HL-60 (cell line): ENCODE data around the gene CTSH.

ENCODE experiments used
- DNase-seq, 2 experiments: peaks; one replicate each; pipeline ENCODE4 v3.0.0-alpha.2; 2010 to 2020; ENCODE audit warnings: low read depth in 1 of 2, low spot score in 1 of 2
- H3K27ac ChIP-seq: fragments of 250-450 bp; sonication (Bioruptor Pico); replicated peaks from 2 replicates; pipeline ENCODE4 v1.5.1; 2020; ENCODE audit warnings: mild to moderate bottlenecking, moderate library complexity
- H3K27me3 ChIP-seq: fragments of 250-450 bp; sonication (Bioruptor Pico); 2 replicates; pipeline ENCODE4 v1.5.1; 2021; ENCODE audit warnings: mild to moderate bottlenecking, moderate library complexity; ENCODE audit not compliant: insufficient read depth, poor library complexity, severe bottlenecking
- H3K4me3 ChIP-seq: replicated peaks from 2 replicates; pipeline ENCODE4 v1.5.1; 2011; ENCODE audit warnings: mild to moderate bottlenecking, control low read depth, low read length; ENCODE audit not compliant: insufficient read depth
- GABPA ChIP-seq: IDR thresholded peaks from 2 replicates; pipeline ENCODE4 v1.6.1; 2012; ENCODE audit warnings: low read depth
- POLR2AphosphoS5 ChIP-seq: IDR thresholded peaks from 2 replicates; pipeline ENCODE4 v1.6.1; 2012; ENCODE audit warnings: low read depth
- SPI1 ChIP-seq: IDR thresholded peaks from 2 replicates; pipeline ENCODE4 v1.6.1; 2012; ENCODE audit warnings: low read depth, mild to moderate bottlenecking, borderline replicate concordance
- long read RNA-seq: library from polyadenylated mRNA; unstranded; transcript quantifications from one replicate; pipeline ENCODE4 v2.0.0, GENCODE V29; 2020
- TF ChIP-seq, protein P1 (sequence below): IDR thresholded peaks from one replicate; pipeline ENCODE4 v1.5.1; 2011; ENCODE audit warnings: low read length, control low read depth, inconsistent platforms; ENCODE audit not compliant: insufficient read depth
- TF ChIP-seq, protein P2 (sequence below): IDR thresholded peaks from 2 replicates; pipeline ENCODE4 v1.6.1; 2012; ENCODE audit warnings: low read depth; ENCODE audit not compliant: insufficient replicate concordance

The CTSH gene, protein sequence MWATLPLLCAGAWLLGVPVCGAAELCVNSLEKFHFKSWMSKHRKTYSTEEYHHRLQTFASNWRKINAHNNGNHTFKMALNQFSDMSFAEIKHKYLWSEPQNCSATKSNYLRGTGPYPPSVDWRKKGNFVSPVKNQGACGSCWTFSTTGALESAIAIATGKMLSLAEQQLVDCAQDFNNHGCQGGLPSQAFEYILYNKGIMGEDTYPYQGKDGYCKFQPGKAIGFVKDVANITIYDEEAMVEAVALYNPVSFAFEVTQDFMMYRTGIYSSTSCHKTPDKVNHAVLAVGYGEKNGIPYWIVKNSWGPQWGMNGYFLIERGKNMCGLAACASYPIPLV
- long read RNA-seq = 0 reads

DNA sequence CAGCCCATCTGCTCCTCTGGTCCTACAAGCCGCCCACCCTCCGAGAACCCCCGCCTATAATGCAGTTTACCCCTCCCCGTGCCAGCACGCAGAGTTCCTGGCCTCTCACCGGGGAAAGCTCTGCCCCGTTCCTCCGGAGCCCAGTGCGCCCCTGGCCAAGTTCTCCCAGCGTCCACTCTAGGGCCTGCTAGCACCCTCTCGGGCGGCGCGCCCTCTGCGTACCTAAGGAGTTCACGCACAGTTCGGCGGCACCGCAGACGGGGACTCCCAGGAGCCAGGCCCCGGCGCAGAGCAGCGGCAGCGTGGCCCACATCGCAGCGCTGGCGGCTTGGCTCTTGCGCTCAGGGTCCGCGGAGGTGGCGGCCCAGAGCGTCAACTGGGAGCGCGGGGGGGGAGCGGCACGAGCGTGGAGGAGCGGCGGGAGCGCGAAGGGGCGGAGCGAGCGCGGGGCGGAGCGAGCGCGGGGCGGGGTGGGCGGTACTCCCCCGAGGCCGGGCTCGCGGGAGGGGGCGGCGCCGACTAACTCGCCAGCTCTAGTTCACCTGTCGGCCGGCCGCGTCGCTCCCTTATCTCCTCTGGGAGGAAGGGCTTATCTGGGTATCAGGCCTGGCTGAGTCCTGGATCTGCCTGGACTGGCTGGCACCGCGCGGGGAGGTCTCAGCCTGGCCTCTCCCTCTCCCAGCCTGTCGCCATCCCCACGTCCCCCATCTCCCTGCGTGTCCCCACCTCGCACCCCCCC is at the start of gene CTSH:
CTSH (minus strand) TSS at position 378 of the 739 bp plus-strand sequence; CDS start at position 313, 65 bp downstream.
- no peak within 1 kb of the TSS for H3K27ac ChIP-seq
- TF ChIP-seq, protein P1, sequence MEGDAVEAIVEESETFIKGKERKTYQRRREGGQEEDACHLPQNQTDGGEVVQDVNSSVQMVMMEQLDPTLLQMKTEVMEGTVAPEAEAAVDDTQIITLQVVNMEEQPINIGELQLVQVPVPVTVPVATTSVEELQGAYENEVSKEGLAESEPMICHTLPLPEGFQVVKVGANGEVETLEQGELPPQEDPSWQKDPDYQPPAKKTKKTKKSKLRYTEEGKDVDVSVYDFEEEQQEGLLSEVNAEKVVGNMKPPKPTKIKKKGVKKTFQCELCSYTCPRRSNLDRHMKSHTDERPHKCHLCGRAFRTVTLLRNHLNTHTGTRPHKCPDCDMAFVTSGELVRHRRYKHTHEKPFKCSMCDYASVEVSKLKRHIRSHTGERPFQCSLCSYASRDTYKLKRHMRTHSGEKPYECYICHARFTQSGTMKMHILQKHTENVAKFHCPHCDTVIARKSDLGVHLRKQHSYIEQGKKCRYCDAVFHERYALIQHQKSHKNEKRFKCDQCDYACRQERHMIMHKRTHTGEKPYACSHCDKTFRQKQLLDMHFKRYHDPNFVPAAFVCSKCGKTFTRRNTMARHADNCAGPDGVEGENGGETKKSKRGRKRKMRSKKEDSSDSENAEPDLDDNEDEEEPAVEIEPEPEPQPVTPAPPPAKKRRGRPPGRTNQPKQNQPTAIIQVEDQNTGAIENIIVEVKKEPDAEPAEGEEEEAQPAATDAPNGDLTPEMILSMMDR = no peak
- no peak for TF ChIP-seq SPI1
- no peak for TF ChIP-seq POLR2AphosphoS5
- TF ChIP-seq, protein P2, sequence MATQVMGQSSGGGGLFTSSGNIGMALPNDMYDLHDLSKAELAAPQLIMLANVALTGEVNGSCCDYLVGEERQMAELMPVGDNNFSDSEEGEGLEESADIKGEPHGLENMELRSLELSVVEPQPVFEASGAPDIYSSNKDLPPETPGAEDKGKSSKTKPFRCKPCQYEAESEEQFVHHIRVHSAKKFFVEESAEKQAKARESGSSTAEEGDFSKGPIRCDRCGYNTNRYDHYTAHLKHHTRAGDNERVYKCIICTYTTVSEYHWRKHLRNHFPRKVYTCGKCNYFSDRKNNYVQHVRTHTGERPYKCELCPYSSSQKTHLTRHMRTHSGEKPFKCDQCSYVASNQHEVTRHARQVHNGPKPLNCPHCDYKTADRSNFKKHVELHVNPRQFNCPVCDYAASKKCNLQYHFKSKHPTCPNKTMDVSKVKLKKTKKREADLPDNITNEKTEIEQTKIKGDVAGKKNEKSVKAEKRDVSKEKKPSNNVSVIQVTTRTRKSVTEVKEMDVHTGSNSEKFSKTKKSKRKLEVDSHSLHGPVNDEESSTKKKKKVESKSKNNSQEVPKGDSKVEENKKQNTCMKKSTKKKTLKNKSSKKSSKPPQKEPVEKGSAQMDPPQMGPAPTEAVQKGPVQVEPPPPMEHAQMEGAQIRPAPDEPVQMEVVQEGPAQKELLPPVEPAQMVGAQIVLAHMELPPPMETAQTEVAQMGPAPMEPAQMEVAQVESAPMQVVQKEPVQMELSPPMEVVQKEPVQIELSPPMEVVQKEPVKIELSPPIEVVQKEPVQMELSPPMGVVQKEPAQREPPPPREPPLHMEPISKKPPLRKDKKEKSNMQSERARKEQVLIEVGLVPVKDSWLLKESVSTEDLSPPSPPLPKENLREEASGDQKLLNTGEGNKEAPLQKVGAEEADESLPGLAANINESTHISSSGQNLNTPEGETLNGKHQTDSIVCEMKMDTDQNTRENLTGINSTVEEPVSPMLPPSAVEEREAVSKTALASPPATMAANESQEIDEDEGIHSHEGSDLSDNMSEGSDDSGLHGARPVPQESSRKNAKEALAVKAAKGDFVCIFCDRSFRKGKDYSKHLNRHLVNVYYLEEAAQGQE = no peak
- no peak for TF ChIP-seq GABPA
- DNase-seq = peak; percentile 16 to 42

DNA sequence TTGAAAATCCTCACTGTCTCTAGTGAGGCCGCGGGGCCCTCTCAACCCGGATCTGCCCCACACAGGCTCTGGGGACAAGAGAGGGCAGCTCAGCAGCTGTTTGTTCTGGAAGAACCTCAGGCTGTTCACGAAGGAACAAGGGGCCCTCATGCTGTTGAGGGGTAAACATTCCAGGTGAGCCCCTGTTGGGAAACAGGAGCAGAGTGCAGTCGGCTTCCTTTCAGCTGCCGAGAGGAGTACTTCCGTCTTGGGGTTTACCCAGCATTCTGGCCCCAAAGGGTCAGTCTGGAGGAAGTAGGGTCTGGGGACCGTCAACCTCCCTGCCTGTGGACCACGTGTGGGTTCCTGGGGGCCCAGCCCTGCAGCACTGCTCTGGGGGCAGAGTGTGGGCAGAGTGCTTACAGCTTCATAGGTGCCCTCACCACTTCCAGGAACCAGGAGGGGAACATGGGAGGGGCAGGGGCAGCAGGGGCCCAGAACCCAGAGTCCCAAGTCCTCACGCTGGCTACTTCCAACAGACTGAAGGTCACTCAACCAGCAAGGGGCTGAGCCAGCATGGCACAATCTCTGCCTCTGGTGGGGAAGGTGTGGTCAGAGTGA is 49.2 kb upstream of the CTSH start:
- peak overlapping the region; percentile 65 for H3K27ac ChIP-seq
- TF ChIP-seq, protein P2 = no peak
- peak; percentile 36; the same call in 1 of the 2 replicates for TF ChIP-seq POLR2AphosphoS5
- TF ChIP-seq GABPA = peak; percentile 68

More for the DNA sequence above, at the start of gene CTSH:
- Histone ChIP-seq H3K27me3 (peaks cover 16% of the 10 kb centered on the region), H3K4me3 (peak within 1 kb of the TSS; percentile 38)

DNA sequence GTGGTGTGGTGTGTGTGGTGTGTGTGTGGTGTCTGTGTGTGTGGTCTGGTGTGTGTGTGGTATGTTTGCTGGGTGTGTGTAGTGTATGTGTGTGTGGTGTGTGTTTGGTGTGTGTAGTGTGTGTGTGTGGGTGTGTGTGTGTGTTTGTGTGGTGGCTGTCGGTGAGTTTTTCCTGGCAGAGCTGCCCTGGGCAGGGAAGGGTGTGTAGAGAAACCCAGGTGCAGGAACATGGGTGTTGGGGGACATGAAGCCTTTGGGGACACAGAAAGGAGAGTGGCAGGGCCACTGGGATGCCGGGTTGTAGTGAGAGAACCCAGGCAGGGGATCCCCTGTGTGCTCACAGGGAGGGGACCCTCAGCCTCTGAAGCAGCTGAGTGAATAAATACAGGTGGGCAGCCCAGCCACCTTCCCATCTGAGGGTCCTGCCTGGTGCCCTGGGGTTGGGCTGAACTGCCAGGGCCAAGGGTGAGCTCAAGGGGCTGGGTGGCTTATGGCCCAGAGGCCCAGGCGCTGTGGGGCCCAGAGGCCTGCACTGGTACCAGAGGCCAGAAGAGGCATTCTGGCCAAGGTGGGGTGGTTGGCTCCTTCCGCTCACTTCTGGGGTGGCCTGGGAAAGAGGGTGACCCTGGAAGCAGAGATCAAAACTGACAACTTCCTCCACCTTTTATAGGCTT is 48.5 kb upstream of the CTSH start:
- TF ChIP-seq, protein P1 = no peak
- TF ChIP-seq POLR2AphosphoS5 = no peak
- TF ChIP-seq SPI1 = no peak
- TF ChIP-seq, protein P2 = no peak
- no peak for TF ChIP-seq GABPA
- Histone ChIP-seq H3K27me3 (no peaks in the 10 kb centered on the region), H3K27ac (peak overlapping the region; percentile 65), H3K4me3 (no peak overlapping the region)
- DNase-seq = no peak

More for the DNA sequence above, 49.2 kb upstream of the CTSH start:
- peak in 1 of 2 experiments; percentile 48 for DNase-seq
- no peaks in the 10 kb centered on the region for H3K27me3 ChIP-seq
- no peak overlapping the region for H3K4me3 ChIP-seq
